Progenitor cell of endocrine pancreas (in vitro differentiated cells): Measurements from ENCODE around the gene CHAF1B. TPM values are rescaled to one million over a fixed set of nuclear protein-coding genes. Genes with fewer than 3 reads are reported as not detected.

Experiments used
- DNase-seq: peaks from one replicate; pipeline ENCODE4 v3.0.0; 2021; ENCODE audit warnings: low spot score; ENCODE audit not compliant: unreplicated experiment
- H3K27ac Mint-ChIP-seq: 2 replicates; pipeline ENCODE4 v1.8.0; 2021; ENCODE audit warnings: mild to moderate bottlenecking, moderate library complexity, mixed read lengths
- H3K27me3 Mint-ChIP-seq: 2 replicates; pipeline ENCODE4 v1.8.0; 2021; ENCODE audit warnings: mixed read lengths
- H3K36me3 Mint-ChIP-seq: 2 replicates; pipeline ENCODE4 v1.8.0; 2022; ENCODE audit warnings: mixed read lengths; ENCODE audit not compliant: insufficient read depth
- H3K4me1 Mint-ChIP-seq: 2 replicates; pipeline ENCODE4 v1.8.0; 2021; ENCODE audit warnings: low read depth, mixed read lengths
- H3K4me3 Mint-ChIP-seq: 2 replicates; pipeline ENCODE4 v1.8.0; 2021; ENCODE audit warnings: low read depth, mild to moderate bottlenecking, moderate library complexity, mixed read lengths
- H3K9me3 Mint-ChIP-seq: 2 replicates; pipeline ENCODE4 v1.8.0; 2021; ENCODE audit warnings: low read depth, mixed read lengths
- CTCF ChIP-seq: fragments of 200-600 bp; sonication (generic); IDR thresholded peaks from one replicate; pipeline ENCODE4 v1.5.0; 2021; ENCODE audit warnings: antibody characterized with exemption, mild to moderate bottlenecking; ENCODE audit not compliant: unreplicated experiment
- total RNA-seq: library from RNA; stranded (reverse); gene quantifications from 2 replicates; pipeline ENCODE4 v1.2.1, GENCODE V29; 2021

Gene CHAF1B
- total RNA-seq, 1 donor from 2014 or later: 9.1 TPM

DNA sequence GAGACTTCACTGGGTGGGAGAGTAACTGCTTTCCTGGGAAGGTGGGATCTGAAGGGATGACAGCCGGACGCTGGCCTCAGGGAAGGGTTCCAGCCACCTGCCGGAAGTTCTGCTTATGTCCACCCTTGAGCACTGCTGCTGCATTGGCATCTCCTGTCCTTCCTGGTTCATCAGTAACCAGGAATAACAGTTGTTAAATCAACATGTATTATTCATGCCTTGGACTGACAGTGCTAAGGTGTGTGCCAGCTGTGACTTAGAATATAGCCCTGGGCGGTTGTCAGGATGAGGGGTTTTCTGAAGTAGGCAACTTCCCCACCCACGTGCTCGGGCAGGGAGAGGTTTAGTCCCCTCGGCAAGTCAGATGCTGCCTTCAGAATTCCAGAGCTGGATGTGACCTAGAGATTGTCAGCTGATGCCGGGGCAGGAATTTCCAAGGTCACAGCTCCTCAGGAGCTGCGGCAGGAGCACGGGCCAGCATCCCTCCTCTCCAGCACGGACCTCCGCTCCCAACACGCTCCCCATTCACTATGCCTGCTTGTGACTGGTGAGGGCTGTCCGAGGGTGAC lies 76.8 kb downstream of the CHAF1B start:
- no peak overlapping the region for H3K27ac Mint-ChIP-seq
- H3K36me3 Mint-ChIP-seq: no peaks in the 10 kb centered on the region
- no peak for DNase-seq
- peaks cover 8% of the 10 kb centered on the region for H3K27me3 Mint-ChIP-seq
- no peak overlapping the region for H3K4me3 Mint-ChIP-seq
- TF ChIP-seq CTCF: no peak
- H3K9me3 Mint-ChIP-seq: no peaks in the 10 kb centered on the region
- peaks cover 3% of the 10 kb centered on the region for H3K4me1 Mint-ChIP-seq

GRCh38 chr21:36463204-36463603 lies 78.0 kb downstream of the CHAF1B start:
- Mint-ChIP-seq H3K27me3 (peaks cover 8% of the 10 kb centered on the region), H3K4me1 (peaks cover 3% of the 10 kb centered on the region), H3K27ac (no peak overlapping the region), H3K4me3 (no peak overlapping the region), H3K36me3 (no peaks in the 10 kb centered on the region), H3K9me3 (no peaks in the 10 kb centered on the region)
- DNase-seq: no peak
- no peak for TF ChIP-seq CTCF

- H3K36me3 Mint-ChIP-seq: no peaks in the 10 kb centered on the region
- H3K9me3 Mint-ChIP-seq: no peaks in the 10 kb centered on the region
- no peak overlapping the region for H3K4me3 Mint-ChIP-seq
- DNase-seq: no peak
- H3K27ac Mint-ChIP-seq: no peak overlapping the region
- TF ChIP-seq CTCF: no peak
- peaks cover 3% of the 10 kb centered on the region for H3K4me1 Mint-ChIP-seq
- H3K27me3 Mint-ChIP-seq: peaks cover 8% of the 10 kb centered on the region
These were observed 78.8 kb downstream of the CHAF1B start for GRCh38 chr21:36463991-36464390.

DNA sequence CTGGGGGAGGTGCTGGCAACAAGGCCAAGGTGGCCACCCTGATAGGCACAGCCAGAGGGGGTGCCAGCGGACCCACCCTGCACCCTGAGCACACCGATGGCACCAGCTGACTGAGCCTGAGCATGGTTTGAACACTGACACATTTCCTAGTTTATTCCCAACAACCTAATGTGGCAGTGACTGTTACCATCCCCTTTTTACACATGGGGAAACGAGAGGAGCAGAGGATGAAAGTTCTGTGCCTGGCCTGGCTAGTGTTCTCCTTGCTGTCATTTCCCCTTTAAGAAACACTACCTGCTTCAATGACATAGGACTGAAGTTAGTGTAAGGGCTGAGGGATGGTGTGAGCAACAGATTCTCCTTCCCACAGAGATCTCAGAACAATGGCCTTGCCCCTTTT lies 79.4 kb downstream of the CHAF1B start:
- H3K4me1 Mint-ChIP-seq: peaks cover 3% of the 10 kb centered on the region
- no peak for DNase-seq
- TF ChIP-seq CTCF: no peak
- peaks cover 8% of the 10 kb centered on the region for H3K27me3 Mint-ChIP-seq
- H3K4me3 Mint-ChIP-seq: no peak overlapping the region
- no peak overlapping the region for H3K27ac Mint-ChIP-seq
- H3K9me3 Mint-ChIP-seq: no peaks in the 10 kb centered on the region
- no peaks in the 10 kb centered on the region for H3K36me3 Mint-ChIP-seq

- DNase-seq: no peak
- peaks cover 3% of the 10 kb centered on the region for H3K4me1 Mint-ChIP-seq
- no peak for TF ChIP-seq CTCF
- no peaks in the 10 kb centered on the region for H3K9me3 Mint-ChIP-seq
- H3K27ac Mint-ChIP-seq: no peak overlapping the region
- H3K4me3 Mint-ChIP-seq: no peak overlapping the region
- no peaks in the 10 kb centered on the region for H3K36me3 Mint-ChIP-seq
- peaks cover 8% of the 10 kb centered on the region for H3K27me3 Mint-ChIP-seq
These were observed 80.3 kb downstream of the CHAF1B start for GRCh38 chr21:36465478-36465877.
